ENCODE measurements around the gene CLP1. TPM values are rescaled to one million over a fixed set of nuclear protein-coding genes. Genes with fewer than 3 reads are reported as not detected.
A peak's percentile ranks its signal among the peaks of the same experiment; 100 is the strongest.

The CLP1 gene
- total and polyA plus RNA-seq, 11 donors = 3.0 to 11.9 (median 8.2) TPM

- WGBS, 4 donors = 5 to 16% (median 10%) methylated on average over 9 to 13 of the region's 13 CpGs
- no peak for TF ChIP-seq POLR2A (IDR thresholded peaks at IDR 0.05)
- TF ChIP-seq, protein P1, sequence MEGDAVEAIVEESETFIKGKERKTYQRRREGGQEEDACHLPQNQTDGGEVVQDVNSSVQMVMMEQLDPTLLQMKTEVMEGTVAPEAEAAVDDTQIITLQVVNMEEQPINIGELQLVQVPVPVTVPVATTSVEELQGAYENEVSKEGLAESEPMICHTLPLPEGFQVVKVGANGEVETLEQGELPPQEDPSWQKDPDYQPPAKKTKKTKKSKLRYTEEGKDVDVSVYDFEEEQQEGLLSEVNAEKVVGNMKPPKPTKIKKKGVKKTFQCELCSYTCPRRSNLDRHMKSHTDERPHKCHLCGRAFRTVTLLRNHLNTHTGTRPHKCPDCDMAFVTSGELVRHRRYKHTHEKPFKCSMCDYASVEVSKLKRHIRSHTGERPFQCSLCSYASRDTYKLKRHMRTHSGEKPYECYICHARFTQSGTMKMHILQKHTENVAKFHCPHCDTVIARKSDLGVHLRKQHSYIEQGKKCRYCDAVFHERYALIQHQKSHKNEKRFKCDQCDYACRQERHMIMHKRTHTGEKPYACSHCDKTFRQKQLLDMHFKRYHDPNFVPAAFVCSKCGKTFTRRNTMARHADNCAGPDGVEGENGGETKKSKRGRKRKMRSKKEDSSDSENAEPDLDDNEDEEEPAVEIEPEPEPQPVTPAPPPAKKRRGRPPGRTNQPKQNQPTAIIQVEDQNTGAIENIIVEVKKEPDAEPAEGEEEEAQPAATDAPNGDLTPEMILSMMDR (IDR thresholded peaks at IDR 0.05) = no peak
These were observed 9.4 kb upstream of the CLP1 start for GRCh38 chr11:57647960-57648800.

GRCh38 chr11:57648801-57649735 is 8.5 kb upstream of the CLP1 start:
- intact Hi-C loops (cut with DNase I) = loop anchor here in 7 of 10 donors (5.0 to 10.0 kb wide), 6 partner anchors 82 to 866 kb away; partner anchors contain the start of gene UBE2L6 (in 1 of the 7)
- no peaks in the 10 kb centered on the region for H3K36me3 ChIP-seq
- TF ChIP-seq, protein P1 (IDR thresholded peaks at IDR 0.05) = no peak
- TF ChIP-seq POLR2A (IDR thresholded peaks at IDR 0.05) = no peak
- peaks cover 4 to 54% (median 34%) of the 10 kb centered on the region in 9 donors for H3K27me3 ChIP-seq
- peak overlapping the region in 1 of 12 donors; percentile 28 for H3K27ac ChIP-seq
- no peak for ATAC-seq
- peaks cover 2 to 79% (median 39%) of the 10 kb centered on the region in 12 donors for H3K4me1 ChIP-seq
- H3K9me3 ChIP-seq = no peaks in the 10 kb centered on the region
- peak in 1 of 5 donors; percentile 67 for DNase-seq
- WGBS, 4 donors = 2 to 3% (median 2%) methylated on average over 23 of the region's 23 CpGs
- peak overlapping the region; percentile 6 to 62 (median 44) for H3K4me3 ChIP-seq

More at GRCh38 chr11:57647960-57648800, 9.4 kb upstream of the CLP1 start:
- Histone ChIP-seq H3K27me3 (peaks cover 4 to 54% (median 34%) of the 10 kb centered on the region in 9 donors), H3K36me3 (no peaks in the 10 kb centered on the region), H3K4me3 (peak overlapping the region in 8 of 12 donors; percentile 42 to 62 (median 48)), H3K4me1 (peaks cover 2 to 75% (median 39%) of the 10 kb centered on the region in 12 donors), H3K9me3 (no peaks in the 10 kb centered on the region), H3K27ac (no peak overlapping the region)
- intact Hi-C loops (cut with DNase I) = loop anchor here in 7 of 10 donors (5.0 to 10.0 kb wide), 6 partner anchors 81 to 867 kb away; partner anchors contain the start of gene UBE2L6 (in 1 of the 7)
- no peak for ATAC-seq
- DNase-seq = no peak

DNA sequence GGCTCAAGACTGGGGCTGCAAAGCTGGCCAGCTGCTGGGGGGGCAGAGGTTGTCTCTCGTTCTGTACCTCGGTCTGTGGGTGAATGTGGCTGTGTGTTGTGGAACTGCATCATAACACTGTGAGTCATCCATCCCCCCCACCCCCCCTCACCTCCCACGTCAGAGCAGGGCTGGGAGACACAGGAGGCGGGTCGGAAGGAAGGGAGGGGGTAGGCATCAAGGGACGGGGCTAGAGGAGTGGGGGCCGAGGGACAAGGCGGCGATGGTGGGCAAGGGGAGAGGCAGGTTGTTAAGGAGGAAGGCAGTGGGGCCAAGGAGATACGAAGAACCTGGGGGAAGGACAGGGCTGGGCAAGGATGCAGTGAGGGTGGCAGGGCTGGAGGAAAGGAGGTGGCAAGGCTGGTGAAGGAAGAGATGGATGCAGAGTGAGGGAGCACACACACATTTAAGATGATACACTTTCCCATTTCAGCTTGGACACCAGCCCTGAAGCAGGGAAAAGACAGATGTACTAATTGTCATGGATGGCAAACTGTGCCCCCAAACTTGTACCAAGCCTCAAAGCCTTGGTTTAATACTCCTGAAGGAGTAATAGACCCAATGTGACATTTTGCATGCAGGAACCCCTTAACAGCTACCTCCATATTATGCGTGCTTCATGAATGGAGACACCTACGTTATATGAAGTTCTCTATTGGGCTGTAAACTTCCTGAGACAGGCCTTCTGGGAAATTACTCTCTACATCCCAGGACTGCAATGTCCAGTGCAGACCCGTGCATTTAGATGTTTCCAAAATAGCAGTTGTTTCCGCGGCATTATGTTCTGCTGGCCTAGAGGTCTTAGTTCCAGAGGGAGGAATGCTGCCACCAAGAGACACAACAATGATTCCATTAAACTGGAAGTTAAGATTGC is 7.5 kb upstream of the CLP1 start, which contains the start of gene YPEL4:
TSS of gene YPEL4 (minus strand) at position 87 of the 913 bp plus-strand sequence. CDS start 2,805 bp downstream, outside the sequence.
- peaks cover 0 to 68% (median 30%) of the 10 kb centered on the region in 12 donors for H3K4me1 ChIP-seq
- peak within 1 kb of the TSS in 2 of 12 donors; percentile 16 to 28 for H3K27ac ChIP-seq
- WGBS, 4 donors = 6 to 14% (median 10%) methylated on average over 15 of the region's 15 CpGs
- DNase-seq (peak in 3 of 5 donors; percentile 61 to 69 (median 62)), ATAC-seq (peak; percentile 30 to 76 (median 68))
- peak within 1 kb of the TSS; percentile 6 to 62 (median 44) for H3K4me3 ChIP-seq
- intact Hi-C loops (cut with DNase I) = loop anchor here in 7 of 10 donors (5.0 to 10.0 kb wide), 6 partner anchors 83 to 865 kb away; partner anchors contain the start of gene UBE2L6 (in 1 of the 7)
- no peaks in the 10 kb centered on the region for H3K9me3 ChIP-seq
- peaks cover 4 to 54% (median 34%) of the 10 kb centered on the region in 9 donors for H3K27me3 ChIP-seq
- TF ChIP-seq, protein P1 (IDR thresholded peaks at IDR 0.05) = no peak
- no peak for TF ChIP-seq POLR2A (IDR thresholded peaks at IDR 0.05)
- H3K36me3 ChIP-seq = no peaks in the 10 kb centered on the region

All from heart left ventricle (tissue), 16 donors.